H1 (cell line): ENCODE results near the gene HADH. TPM values are rescaled to one million over a fixed set of nuclear protein-coding genes. Genes with fewer than 3 reads are reported as not detected.

Experiments
- CTCF ChIA-PET: fragments of 300-600 bp; sonication (Branson Sonifier 250); formaldehyde crosslinking; loops from one replicate; lab custom pipeline; 2021; ENCODE audit not compliant: partially characterized antibody; lab: Charles Lee
- POLR2A ChIA-PET: fragments of 300-600 bp; sonication (Branson Sonifier 250); formaldehyde crosslinking; loops from one replicate; lab custom pipeline; 2021; ENCODE audit warnings: inconsistent platforms; ENCODE audit not compliant: partially characterized antibody; lab: Charles Lee
- DNase-seq, 2 experiments: peaks; one replicate each; pipeline versions ENCODE4 v3.0.0 to v3.0.0-alpha.2; 2010 to 2022; ENCODE audit warnings: low spot score in 2 of 2, low read depth in 1 of 2, mixed read lengths in 1 of 2
- FAIRE-seq: peaks from 2 replicates; lab custom pipeline; 2011; peaks lifted over from hg19 to GRCh38; lab: Jason Lieb, UNC
- H2AFZ ChIP-seq: 2 replicates; pipeline ENCODE4 v1.8.1; 2012; ENCODE audit warnings: low read length, inconsistent platforms
- H2AK5ac ChIP-seq: 2 replicates; pipeline ENCODE4 v1.6.1; 2013; ENCODE audit warnings: low read depth, low read length
- H2BK120ac ChIP-seq: replicated peaks from 2 replicates; pipeline ENCODE3; 2013; ENCODE audit warnings: low read depth, low read length, inconsistent platforms
- H2BK12ac ChIP-seq: 2 replicates; pipeline ENCODE4 v1.6.1; 2013; ENCODE audit warnings: low read depth, low read length
- H2BK15ac ChIP-seq: 2 replicates; pipeline ENCODE4 v1.6.1; 2013; ENCODE audit warnings: low read length
- H2BK20ac ChIP-seq: 2 replicates; pipeline ENCODE4 v1.6.1; 2013; ENCODE audit warnings: low read length
- H2BK5ac ChIP-seq: 2 replicates; pipeline ENCODE4 v1.6.1; 2013; ENCODE audit warnings: low read depth, low read length
- H3K14ac ChIP-seq: 2 replicates; pipeline ENCODE4 v1.6.1; 2013; ENCODE audit warnings: inconsistent platforms; ENCODE audit not compliant: insufficient read length
- H3K18ac ChIP-seq: 2 replicates; pipeline ENCODE4 v1.6.1; 2013; ENCODE audit warnings: low read length; ENCODE audit errors: extremely low read depth
- H3K23ac ChIP-seq: 2 replicates; pipeline ENCODE4 v1.6.1; 2013; ENCODE audit warnings: inconsistent platforms; ENCODE audit not compliant: insufficient read length
- H3K23me2 ChIP-seq: 2 replicates; pipeline ENCODE4 v1.6.1; 2013; ENCODE audit warnings: low read depth, low read length
- H3K27ac ChIP-seq: 2 replicates; pipeline ENCODE4 v1.6.1; 2011; ENCODE audit warnings: low read depth, low read length, inconsistent platforms
- H3K27me3 ChIP-seq, 4 experiments: replicated peaks in 1 of 4; 1 replicate in 1 of 4; 2 replicates in 3 of 4; pipeline versions ENCODE4 v1.6.1 to v1.8.1; 2011 to 2013; ENCODE audit warnings: low read length in 3 of 4, mild to moderate bottlenecking in 3 of 4, inconsistent platforms in 2 of 4, mixed read lengths in 2 of 4, moderate library complexity in 1 of 4; ENCODE audit not compliant: control insufficient read depth in 3 of 4, insufficient read depth in 3 of 4; ENCODE audit errors: extremely low read depth in 1 of 4
- H3K36me3 ChIP-seq, 4 experiments: 2 replicates each; pipeline versions ENCODE4 v1.6.1 to v1.8.1; 2011 to 2013; ENCODE audit warnings: mild to moderate bottlenecking in 4 of 4, low read length in 3 of 4, moderate library complexity in 2 of 4, control low read depth in 1 of 4, inconsistent platforms in 1 of 4; ENCODE audit not compliant: insufficient read depth in 4 of 4, control insufficient read depth in 2 of 4
- H3K4ac ChIP-seq: replicated peaks from 2 replicates; pipeline ENCODE3; 2013; ENCODE audit warnings: low read length, low read depth, mixed read lengths, inconsistent platforms; ENCODE audit not compliant: insufficient read length
- H3K4me1 ChIP-seq, 4 experiments: replicated peaks in 1 of 4; 1 replicate in 1 of 4; 2 replicates in 3 of 4; pipeline versions ENCODE4 v1.6.1 to v1.8.1; 2011 to 2013; ENCODE audit warnings: low read length in 3 of 4, inconsistent platforms in 2 of 4, mixed read lengths in 1 of 4; ENCODE audit not compliant: insufficient read depth in 4 of 4, control insufficient read depth in 3 of 4
- H3K4me2 ChIP-seq, 2 experiments: 2 replicates each; pipeline versions ENCODE4 v1.6.1 to v1.8.1; 2011 to 2013; ENCODE audit warnings: low read depth in 2 of 2, low read length in 2 of 2, control low read depth in 1 of 2, inconsistent platforms in 1 of 2, mild to moderate bottlenecking in 1 of 2; ENCODE audit not compliant: insufficient read depth in 1 of 2
- H3K4me3 ChIP-seq, 4 experiments: fragments of 200-600, 300-600 bp in 1 of 4; sonication (generic), shearing (Covaris generic), sonication (Bioruptor Twin) in 1 of 4; 2 replicates each; pipeline versions ENCODE4 v1.5.1 to v1.8.1; 2011 to 2016; ENCODE audit warnings: low read length in 4 of 4, low read depth in 3 of 4, control low read depth in 2 of 4, inconsistent platforms in 2 of 4, mild to moderate bottlenecking in 2 of 4, mixed read lengths in 1 of 4, moderate library complexity in 1 of 4; ENCODE audit not compliant: insufficient read depth in 2 of 4; ENCODE audit errors: extremely low read depth in 1 of 4
- H3K56ac ChIP-seq: replicated peaks from 2 replicates; pipeline ENCODE3; 2013; ENCODE audit warnings: low read depth, mild to moderate bottlenecking, mixed read lengths, low read length, inconsistent platforms; ENCODE audit not compliant: insufficient read length
- H3K79me1 ChIP-seq: 2 replicates; pipeline ENCODE4 v1.6.1; 2013; ENCODE audit warnings: low read depth, low read length, control low read depth
- H3K79me2 ChIP-seq, 2 experiments: 2 replicates each; pipeline versions ENCODE4 v1.6.1 to v1.8.1; 2012 to 2013; ENCODE audit warnings: low read length in 2 of 2, mild to moderate bottlenecking in 2 of 2, inconsistent platforms in 1 of 2; ENCODE audit not compliant: insufficient read depth in 2 of 2, control insufficient read depth in 1 of 2
- H3K9ac ChIP-seq, 4 experiments: replicated peaks in 1 of 4; 1 replicate in 1 of 4; 2 replicates in 3 of 4; pipeline versions ENCODE4 v1.6.1 to v1.8.1; 2011 to 2013; ENCODE audit warnings: low read depth in 3 of 4, low read length in 3 of 4, control low read depth in 2 of 4, mild to moderate bottlenecking in 2 of 4, moderate library complexity in 2 of 4, inconsistent platforms in 1 of 4; ENCODE audit errors: extremely low read depth in 1 of 4
- H3K9me3 ChIP-seq, 2 experiments: 2 replicates each; pipeline versions ENCODE4 v1.6.1 to v1.8.1; 2012 to 2013; ENCODE audit warnings: mild to moderate bottlenecking in 2 of 2, moderate library complexity in 2 of 2, control low read depth in 1 of 2, inconsistent platforms in 1 of 2, low read depth in 1 of 2, low read length in 1 of 2, mixed read lengths in 1 of 2; ENCODE audit not compliant: insufficient read depth in 2 of 2
- H4K20me1 ChIP-seq, 2 experiments: replicated peaks in 1 of 2; 2 replicates each; pipeline versions ENCODE3 to v1.8.1; 2011 to 2013; ENCODE audit warnings: inconsistent platforms in 2 of 2, low read length in 2 of 2, mild to moderate bottlenecking in 1 of 2; ENCODE audit not compliant: insufficient read depth in 2 of 2, control insufficient read depth in 1 of 2
- H4K5ac ChIP-seq: 2 replicates; pipeline ENCODE4 v1.6.1; 2013; ENCODE audit warnings: low read length, low read depth, mixed read lengths, inconsistent platforms; ENCODE audit not compliant: insufficient read length
- H4K8ac ChIP-seq: 2 replicates; pipeline ENCODE4 v1.8.0; 2013; ENCODE audit warnings: mild to moderate bottlenecking, moderate library complexity, low read length, inconsistent platforms; ENCODE audit not compliant: insufficient read depth; ENCODE audit errors: extremely low read depth
- H4K91ac ChIP-seq: replicated peaks from 2 replicates; pipeline ENCODE3; 2013; ENCODE audit warnings: low read length, mixed read lengths, inconsistent platforms; ENCODE audit not compliant: insufficient read length
- BCL11A ChIP-seq, 2 experiments: IDR thresholded peaks; one replicate each; pipeline ENCODE4 v1.6.1; 2011; ENCODE audit warnings: low read depth in 2 of 2, low read length in 2 of 2, mild to moderate bottlenecking in 2 of 2
- SIRT6 ChIP-seq: IDR thresholded peaks from one replicate; pipeline ENCODE4 v1.7.1; 2012; ENCODE audit warnings: low read length, inconsistent platforms
- WGBS, 2 experiments: shearing (Covaris generic) in 1 of 2; methylation state at CpG; one replicate each; pipeline versions ENCODE4 v1.1.6 to v1.1.7; 2013 to 2015; ENCODE audit warnings: low lambda C conversion rate in 2 of 2, mixed read lengths in 2 of 2, inconsistent platforms in 1 of 2, low coverage in 1 of 2, missing lambda C conversion rate in 1 of 2; ENCODE audit not compliant: insufficient replicate concordance in 2 of 2, insufficient coverage in 1 of 2, insufficient read length in 1 of 2; ENCODE audit errors: extremely low coverage in 1 of 2, missing lambda C conversion rate in 1 of 2; 5-methylcytosine and 5-hydroxymethylcytosine counted together
- polyA plus RNA-seq, 7 experiments: library from polyadenylated mRNA; depleted of rRNA in 3 of 7; stranded (reverse) in 5 of 7; unstranded in 2 of 7; fragments of >200 nt in 5 of 7; fragments of 200-250 nt in 2 of 7; gene quantifications; 1 replicate in 5 of 7; 2 replicates in 1 of 7; 4 replicates in 1 of 7; pipeline versions ENCODE4 v1.2.1 to v1.2.3, GENCODE V29; 2011 to 2013; ENCODE audit warnings: missing spikeins in 2 of 7, mixed read lengths in 2 of 7
- total RNA-seq: library from RNA; stranded (reverse); fragmentation: NEBNext Ultra II Directional; extraction: Animal tissue kit (Norgen Biotek cat#: 25700); gene quantifications from 2 replicates; pipeline ENCODE4 v1.2.1, GENCODE V29; 2021

The HADH gene
- total and polyA plus RNA-seq, 2 of the 8 experiments (the other 6 are each of a cell fraction or from before 2014, with no cell fraction given), result 47.5 to 54.4 TPM

- Histone ChIP-seq H4K8ac (no peak overlapping the region), H3K4me2 (no peak overlapping the region), H4K91ac (no peak overlapping the region), H2BK20ac (no peak overlapping the region), H2AK5ac (no peak overlapping the region), H3K4ac (no peak overlapping the region), H2AFZ (no peak overlapping the region), H3K23me2 (no peaks in the 10 kb centered on the region), H2BK5ac (no peak overlapping the region), H4K5ac (no peak overlapping the region), H3K9ac (no peak overlapping the region), H3K4me1 (no peaks in the 10 kb centered on the region), H3K56ac (no peak overlapping the region), H2BK15ac (no peak overlapping the region), H3K36me3 (no peaks in the 10 kb centered on the region; a peak in 2 of 8 replicates), H2BK120ac (no peak overlapping the region), H3K79me1 (no peaks in the 10 kb centered on the region), H3K14ac (no peak overlapping the region), H3K9me3 (no peaks in the 10 kb centered on the region; a peak in 1 of 4 replicates), H3K27me3 (no peaks in the 10 kb centered on the region), H3K79me2 (no peaks in the 10 kb centered on the region), H3K18ac (no peak overlapping the region), H4K20me1 (peaks cover 0 to 1% of the 10 kb centered on the region in 2 experiments), H3K27ac (no peak overlapping the region), H3K4me3 (no peak overlapping the region), H2BK12ac (no peak overlapping the region), H3K23ac (no peak overlapping the region)
- FAIRE-seq (no peak), DNase-seq (no peak)
- POLR2A ChIA-PET, result no interaction called here
- CTCF ChIA-PET, result interaction anchor here (1.2 to 2.2 kb wide), 4 partner anchors 13 to 420 kb away, joined by 4 to 9 read pairs (median 4); no protein-coding TSS in a partner anchor
- TF ChIP-seq BCL11A (IDR thresholded peaks at IDR 0.05; ENCODE audit: low read depth in 2 of 2, low read length in 2 of 2) (no peak), SIRT6 (no peak)
- 85% methylated on average over 4 of the region's 4 CpGs; no CpG with 5 or more reads in 1 of the 2 experiments for WGBS, 2 experiments
These were observed 82.6 kb downstream of the HADH start for GRCh38 chr4:108072300-108072699.
